ENCODE measurements around the gene OMP.
"Not testable (repeated sequence)": the region's sequence is repeated elsewhere in the genome, so short reads cannot be mapped to it uniquely, and the experiment has no call there.

The OMP gene

DNA sequence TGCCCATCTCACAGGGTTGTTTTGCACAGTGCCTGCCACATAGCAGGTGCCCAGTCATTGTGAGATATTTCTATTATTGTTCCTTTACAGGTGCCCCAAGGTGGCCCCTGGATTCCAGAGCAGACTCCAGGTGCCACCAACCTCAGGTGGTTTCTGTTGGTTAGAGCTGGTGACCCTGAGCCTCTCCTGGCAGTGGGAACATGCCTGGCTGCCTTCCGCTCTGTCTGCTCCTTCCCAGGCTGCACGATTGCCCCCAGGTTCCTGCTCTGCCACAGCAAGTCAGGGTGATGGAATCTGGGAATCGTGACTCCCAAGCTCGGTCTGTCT lies 12.6 kb upstream of the OMP start:
- FAIRE-seq: no peak
- no peak for TF ChIP-seq TAF1 (IDR thresholded peaks at IDR 0.05; ENCODE audit: borderline replicate concordance, low read depth, low read length)
- no peak for TF ChIP-seq POLR2AphosphoS5 (IDR thresholded peaks at IDR 0.05; ENCODE audit: low read depth, low read length)
- no peak for TF ChIP-seq POLR2A (IDR thresholded peaks at IDR 0.05; ENCODE audit: low read depth, low read length)
- DNase-seq (ENCODE audit: insufficient read length): no peak

DNA sequence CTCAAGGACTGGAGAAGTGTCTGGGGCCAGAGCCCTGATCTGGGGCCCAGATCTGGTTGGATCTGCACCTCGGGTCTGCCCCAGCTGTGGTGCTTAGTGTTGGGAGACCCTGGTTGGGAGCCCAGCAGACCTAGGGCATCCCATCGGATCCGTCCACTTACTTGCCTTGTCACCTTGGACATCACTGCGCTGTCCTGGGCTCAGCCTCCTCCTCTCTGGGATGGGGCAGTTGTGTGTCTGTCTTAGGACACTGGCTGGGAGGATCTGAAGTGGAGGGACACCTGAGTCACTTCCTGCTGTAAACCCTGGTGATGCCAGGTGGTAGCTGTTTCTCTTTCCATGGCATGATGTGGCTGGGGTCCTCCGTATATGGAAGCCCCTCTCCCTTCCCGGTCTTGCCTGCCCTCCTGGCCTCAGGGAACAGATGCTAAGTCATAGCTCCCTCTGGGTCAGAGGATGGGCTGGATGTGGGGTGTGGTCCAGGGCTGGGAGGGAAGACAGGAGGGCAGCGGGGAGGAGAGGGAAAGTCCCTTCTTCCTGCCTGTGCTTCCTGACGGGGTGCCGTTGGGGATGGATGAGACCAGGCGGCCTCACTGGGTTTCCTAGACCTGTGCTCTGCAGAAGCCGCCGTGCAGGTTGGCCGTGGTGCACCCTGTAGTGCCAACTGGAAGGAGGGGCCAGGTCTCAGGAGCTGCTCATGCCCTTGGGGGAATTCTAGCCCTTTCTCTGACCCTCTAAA lies 12.1 kb upstream of the OMP start:
- TF ChIP-seq POLR2AphosphoS5 (IDR thresholded peaks at IDR 0.05; ENCODE audit: low read depth, low read length): no peak
- TF ChIP-seq TAF1 (IDR thresholded peaks at IDR 0.05; ENCODE audit: borderline replicate concordance, low read depth, low read length): no peak
- no peak for TF ChIP-seq POLR2A (IDR thresholded peaks at IDR 0.05; ENCODE audit: low read depth, low read length)
- peak; percentile 5 for FAIRE-seq
- DNase-seq (ENCODE audit: insufficient read length): no peak

DNA sequence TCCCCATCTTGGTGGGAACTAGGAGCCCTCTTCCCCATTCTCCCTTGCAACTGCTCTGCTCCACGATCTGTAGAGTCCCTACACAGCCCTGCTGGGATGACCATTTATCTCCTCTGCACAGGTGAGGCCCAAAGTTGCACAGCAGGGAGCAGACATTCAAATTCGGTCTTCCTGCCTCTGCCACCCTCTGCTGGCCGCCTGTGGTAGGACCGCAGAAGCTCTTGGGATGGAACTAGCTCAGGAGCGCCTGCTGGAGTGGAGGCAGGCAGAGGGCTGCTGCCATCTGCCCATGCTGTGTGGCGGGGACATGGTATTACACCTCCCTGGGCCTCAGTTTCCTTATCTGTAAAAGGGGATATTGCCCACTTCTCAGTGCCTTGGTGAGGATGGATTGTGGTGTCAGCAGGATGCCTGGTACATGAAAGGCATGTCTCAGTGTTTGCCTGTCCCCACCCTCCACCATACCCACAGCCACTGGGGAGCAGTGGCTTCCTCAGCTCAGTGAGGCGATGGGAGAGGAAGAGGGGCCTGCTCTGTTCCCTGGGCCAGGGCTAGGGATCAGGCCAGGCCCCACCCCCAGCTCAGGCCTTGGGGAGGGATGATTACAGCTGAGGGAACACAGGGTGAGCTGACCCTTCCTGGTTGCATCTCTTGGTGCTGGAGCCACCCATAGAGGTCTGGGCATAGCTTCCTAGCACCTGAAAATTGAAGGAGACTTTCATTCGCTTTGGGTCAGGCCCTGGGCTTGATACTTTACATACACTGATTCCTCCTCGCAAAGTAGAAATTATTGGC lies 11.3 kb upstream of the OMP start:
- FAIRE-seq (peak; percentile 96), DNase-seq (ENCODE audit: insufficient read length) (peak; percentile 91)
- TF ChIP-seq POLR2A (IDR thresholded peaks at IDR 0.05; ENCODE audit: low read depth, low read length) (no peak), POLR2AphosphoS5 (IDR thresholded peaks at IDR 0.05; ENCODE audit: low read depth, low read length) (no peak), TAF1 (IDR thresholded peaks at IDR 0.05; ENCODE audit: borderline replicate concordance, low read depth, low read length) (no peak)

DNA sequence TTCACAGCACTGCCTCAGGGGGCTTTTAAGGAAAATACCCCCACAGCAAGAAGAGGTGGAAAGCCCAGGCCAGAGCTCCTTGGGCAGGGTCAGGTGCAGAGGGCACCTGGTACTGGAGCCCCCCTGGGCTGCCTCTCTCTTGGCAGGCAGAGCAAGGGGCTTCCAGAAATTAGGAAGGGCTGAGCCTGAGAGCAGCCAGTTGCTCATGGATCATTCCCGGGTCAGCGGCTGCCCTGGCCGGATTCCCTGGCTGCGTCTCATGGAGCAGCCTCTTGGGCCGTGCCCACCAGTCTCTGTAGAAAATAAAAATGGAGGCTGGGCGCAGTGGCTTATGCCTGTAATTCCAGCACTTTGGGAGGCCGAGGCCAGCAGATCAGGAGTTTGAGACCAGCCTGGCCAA lies 10.3 kb upstream of the OMP start:
- DNase-seq (ENCODE audit: insufficient read length) (no peak), FAIRE-seq (no peak)
- TF ChIP-seq TAF1 (IDR thresholded peaks at IDR 0.05; ENCODE audit: borderline replicate concordance, low read depth, low read length) (no peak), POLR2A (IDR thresholded peaks at IDR 0.05; ENCODE audit: low read depth, low read length) (no peak), POLR2AphosphoS5 (IDR thresholded peaks at IDR 0.05; ENCODE audit: low read depth, low read length) (no peak)

DNA sequence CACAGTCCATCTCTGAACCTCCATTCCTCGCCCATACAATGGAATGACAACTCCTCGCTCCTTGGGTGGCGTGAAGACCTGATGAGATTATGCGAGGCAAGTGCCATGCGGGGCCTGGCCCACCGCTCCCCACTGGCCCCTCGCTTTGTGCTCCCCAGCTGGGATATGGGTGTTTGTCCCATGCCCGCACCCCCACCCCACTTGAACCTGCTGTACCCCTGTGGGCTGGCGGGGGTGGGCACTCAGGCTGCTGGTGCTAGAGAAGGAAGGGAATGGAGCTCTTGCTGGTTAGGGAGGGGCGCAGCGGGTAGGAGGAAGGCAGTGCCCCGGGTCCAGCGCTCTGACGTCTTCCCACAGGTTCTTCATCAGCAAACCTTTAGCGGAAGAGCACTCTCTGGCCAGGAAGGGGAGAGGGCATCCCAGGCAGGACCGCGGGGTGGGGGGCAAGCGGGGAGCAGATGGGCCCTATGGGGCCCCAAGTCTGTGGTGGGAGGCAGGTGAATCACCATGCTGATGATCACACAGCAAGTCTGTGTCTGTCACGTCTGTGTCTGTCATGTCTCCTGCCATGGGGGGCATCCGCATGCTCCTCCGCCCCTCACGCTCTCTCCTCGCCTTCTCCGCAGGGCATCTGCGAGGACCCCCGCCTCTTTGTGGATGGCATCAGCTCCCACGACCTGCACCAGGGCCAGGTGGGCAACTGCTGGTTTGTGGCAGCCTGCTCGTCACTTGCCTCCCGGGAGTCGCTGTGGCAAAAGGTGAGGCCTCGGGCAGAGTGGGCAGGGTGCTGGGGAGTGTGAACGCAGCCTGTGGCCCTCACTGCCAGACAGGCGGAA lies 9.4 kb upstream of the OMP start:
- TF ChIP-seq POLR2A (IDR thresholded peaks at IDR 0.05; ENCODE audit: low read depth, low read length) (no peak), POLR2AphosphoS5 (IDR thresholded peaks at IDR 0.05; ENCODE audit: low read depth, low read length) (no peak)
- no peak for DNase-seq (ENCODE audit: insufficient read length)
- FAIRE-seq: no peak

DNA sequence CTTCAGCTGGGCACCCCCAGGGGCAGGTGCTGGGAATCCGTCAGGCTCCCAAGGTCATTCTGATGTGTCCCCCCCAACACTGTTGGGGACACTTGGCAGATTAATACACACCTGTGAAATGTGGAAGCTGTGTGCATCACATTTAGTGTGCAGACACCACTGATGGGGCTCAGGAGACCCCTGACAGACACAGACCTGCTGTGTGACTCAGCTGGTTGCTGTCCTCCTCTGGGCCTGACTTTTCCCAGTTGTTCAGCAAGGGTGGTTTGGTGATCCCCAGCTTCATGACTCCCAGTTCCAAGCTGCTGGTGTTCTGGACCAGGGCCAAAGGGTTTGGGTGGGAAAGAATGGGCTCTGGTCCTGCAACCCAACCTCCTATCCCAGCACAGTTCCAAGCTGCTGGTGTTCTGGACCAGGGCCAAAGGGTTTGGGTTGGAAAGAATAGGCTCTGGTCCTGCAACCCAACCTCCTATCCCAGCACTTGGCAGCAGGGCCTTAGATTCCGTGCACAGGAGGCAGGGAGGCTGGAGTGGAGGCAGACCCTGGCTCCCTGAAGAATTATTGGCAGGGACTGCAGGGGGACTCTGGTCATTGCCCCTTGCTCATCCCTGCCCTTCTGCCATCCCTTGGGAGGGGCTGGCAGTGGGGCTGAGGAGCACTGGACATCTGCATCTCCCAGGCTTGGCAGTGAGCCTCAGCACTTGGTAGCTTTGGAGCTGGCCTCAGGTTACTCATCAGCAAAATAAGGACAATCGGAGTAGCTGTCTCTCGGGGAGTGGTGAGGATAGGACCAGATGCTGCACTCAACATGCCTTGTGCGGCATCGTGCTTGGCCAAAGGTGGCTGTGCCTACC lies 8.4 kb upstream of the OMP start:
- TF ChIP-seq TAF1 (IDR thresholded peaks at IDR 0.05; ENCODE audit: borderline replicate concordance, low read depth, low read length): no peak
- TF ChIP-seq POLR2AphosphoS5 (IDR thresholded peaks at IDR 0.05; ENCODE audit: low read depth, low read length): no peak
- no peak for TF ChIP-seq POLR2A (IDR thresholded peaks at IDR 0.05; ENCODE audit: low read depth, low read length)
- no peak for FAIRE-seq
- no peak for DNase-seq (ENCODE audit: insufficient read length)

DNA sequence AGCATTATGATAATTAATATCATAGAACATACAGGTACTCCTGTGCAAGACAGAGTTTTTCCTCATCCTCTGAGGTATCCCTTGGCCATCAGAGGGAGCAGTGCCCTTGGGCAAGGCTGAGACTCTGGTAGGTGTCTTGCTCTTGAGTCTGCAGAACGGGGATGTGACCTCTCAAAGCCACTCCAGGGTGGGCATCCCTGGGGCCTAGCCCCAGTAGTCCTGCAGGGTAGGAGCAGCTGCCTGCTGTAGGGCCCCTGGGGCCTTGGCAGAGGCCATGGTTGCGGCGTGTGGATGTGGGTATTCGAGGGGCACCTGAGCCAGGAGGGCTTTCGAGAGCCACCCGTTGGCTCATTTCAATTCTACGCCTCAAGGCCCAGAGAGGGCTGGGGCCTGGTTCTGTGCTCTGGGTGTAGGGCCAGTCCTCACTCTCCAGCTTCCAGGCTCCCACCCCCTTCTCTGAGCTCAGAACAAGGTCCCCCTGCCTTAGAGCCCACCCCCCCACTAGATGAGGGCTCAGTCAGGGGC lies 7.7 kb upstream of the OMP start:
- no peak for TF ChIP-seq TAF1 (IDR thresholded peaks at IDR 0.05; ENCODE audit: borderline replicate concordance, low read depth, low read length)
- no peak for TF ChIP-seq POLR2A (IDR thresholded peaks at IDR 0.05; ENCODE audit: low read depth, low read length)
- TF ChIP-seq POLR2AphosphoS5 (IDR thresholded peaks at IDR 0.05; ENCODE audit: low read depth, low read length): no peak
- DNase-seq (ENCODE audit: insufficient read length) (no peak), FAIRE-seq (no peak)

DNA sequence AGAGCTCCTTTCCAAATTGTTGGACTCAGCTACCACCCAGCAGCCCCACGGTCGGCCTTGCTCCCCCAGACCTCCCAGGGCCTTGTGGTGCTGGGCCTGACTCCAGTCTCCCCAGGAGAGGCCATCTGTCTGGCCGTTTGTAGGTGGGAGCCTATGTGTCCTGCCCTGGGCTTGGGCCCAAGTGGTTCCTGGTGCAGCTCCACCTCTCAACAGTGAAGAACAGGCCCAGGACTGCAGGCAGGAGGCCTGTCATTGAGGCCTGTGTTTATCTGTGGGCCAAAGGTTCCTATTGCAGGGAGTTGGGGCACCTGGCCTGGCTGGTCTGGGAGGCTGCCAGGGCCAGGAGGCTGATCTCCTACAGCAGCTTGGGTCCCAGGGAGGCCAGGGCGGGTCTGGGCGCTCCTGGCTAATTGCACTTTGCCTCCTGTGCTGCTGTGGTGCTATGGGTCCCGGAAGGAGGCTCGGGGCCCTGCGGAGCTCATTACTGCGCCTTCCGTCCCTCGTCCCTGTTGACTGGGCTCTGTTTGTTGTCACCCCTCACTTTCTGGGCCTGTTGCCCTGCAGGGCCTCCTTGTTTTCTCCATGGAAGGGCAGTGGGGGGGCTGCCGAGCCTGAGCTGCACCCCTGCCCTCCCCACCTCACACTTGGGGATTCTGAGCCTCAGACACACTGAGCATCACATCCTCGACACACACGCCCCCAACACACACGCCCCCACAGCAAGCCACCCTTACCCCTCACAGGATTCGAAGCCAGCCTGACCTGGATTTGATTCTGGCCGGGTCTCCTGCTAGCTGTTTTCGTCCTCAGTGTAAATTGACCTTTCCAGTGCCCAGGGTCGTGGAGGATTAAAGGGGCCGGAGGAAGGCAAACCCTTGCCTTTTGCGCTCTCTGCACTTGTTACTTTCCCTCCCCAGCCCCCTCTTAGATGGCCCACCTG lies 6.8 kb upstream of the OMP start:
- TF ChIP-seq POLR2AphosphoS5 (IDR thresholded peaks at IDR 0.05; ENCODE audit: low read depth, low read length) (no peak), POLR2A (IDR thresholded peaks at IDR 0.05; ENCODE audit: low read depth, low read length) (no peak), TAF1 (IDR thresholded peaks at IDR 0.05; ENCODE audit: borderline replicate concordance, low read depth, low read length) (no peak)
- no peak for DNase-seq (ENCODE audit: insufficient read length)
- FAIRE-seq: no peak

DNA sequence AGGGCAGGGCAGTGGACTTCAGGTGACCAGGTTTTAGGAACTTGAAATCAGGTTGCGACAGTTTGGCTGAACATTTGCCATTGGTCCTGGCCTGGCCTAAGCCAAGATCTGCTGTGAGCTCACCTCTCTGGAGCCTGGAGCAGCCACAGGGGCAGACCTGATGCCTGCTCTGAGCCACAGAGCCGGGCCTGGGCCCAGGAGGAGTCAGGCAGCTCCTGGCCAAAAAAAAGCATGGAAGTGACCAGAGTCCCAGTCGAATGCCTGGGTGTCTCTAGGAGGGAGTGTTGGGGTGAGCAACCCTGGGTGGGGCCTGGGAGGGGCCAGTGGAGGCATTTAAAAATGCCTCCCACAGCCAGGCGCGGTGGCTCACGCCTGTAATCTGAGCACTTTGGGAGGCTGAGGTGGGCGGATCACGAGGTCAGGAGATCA lies 6.0 kb upstream of the OMP start:
- TF ChIP-seq TAF1 (IDR thresholded peaks at IDR 0.05; ENCODE audit: borderline replicate concordance, low read depth, low read length) (no peak), POLR2AphosphoS5 (IDR thresholded peaks at IDR 0.05; ENCODE audit: low read depth, low read length) (no peak), POLR2A (IDR thresholded peaks at IDR 0.05; ENCODE audit: low read depth, low read length) (no peak)
- DNase-seq (ENCODE audit: insufficient read length) (no peak), FAIRE-seq (no peak)

DNA sequence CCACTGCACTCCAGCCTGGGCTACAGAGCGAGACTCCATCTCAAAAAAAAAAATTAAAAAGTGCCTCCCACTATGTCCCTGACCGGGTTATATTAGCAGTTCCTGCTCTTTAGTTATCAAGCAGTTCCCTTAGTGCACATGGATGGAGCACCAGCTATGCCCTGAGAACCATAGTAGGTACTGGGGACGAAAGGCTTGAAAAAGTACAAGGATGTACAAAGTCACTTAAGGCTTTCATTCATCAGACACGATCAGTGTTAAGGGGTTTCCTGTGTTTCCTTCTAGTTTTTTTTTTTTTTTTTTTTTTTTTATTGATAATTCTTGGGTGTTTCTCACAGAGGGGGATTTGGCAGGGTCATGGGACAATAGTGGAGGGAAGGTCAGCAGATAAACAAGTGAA lies 5.5 kb upstream of the OMP start:
- not testable (repeated sequence) for FAIRE-seq; DNase-seq (ENCODE audit: insufficient read length)

Data from GM12892 (cell line).